Myocyte (in vitro differentiated cells): Measurements from ENCODE around the gene ADGRB3. TPM values are rescaled to one million over a fixed set of nuclear protein-coding genes. Genes with fewer than 3 reads are reported as not detected.
"Not testable (repeated sequence)": the region's sequence is repeated elsewhere in the genome, so short reads cannot be mapped to it uniquely, and the experiment has no call there.

Experiments
- DNase-seq: peaks from one replicate; pipeline ENCODE4 v3.0.0-alpha.2; 2012; ENCODE audit warnings: low read depth
- total RNA-seq: library from RNA; depleted of rRNA; stranded (reverse); fragments of >200 nt; gene quantifications from 2 replicates; pipeline ENCODE4 v1.2.3, GENCODE V29; 2014

The ADGRB3 gene
- total RNA-seq, 1 donor from 2014 or later = 0.13 TPM

DNA sequence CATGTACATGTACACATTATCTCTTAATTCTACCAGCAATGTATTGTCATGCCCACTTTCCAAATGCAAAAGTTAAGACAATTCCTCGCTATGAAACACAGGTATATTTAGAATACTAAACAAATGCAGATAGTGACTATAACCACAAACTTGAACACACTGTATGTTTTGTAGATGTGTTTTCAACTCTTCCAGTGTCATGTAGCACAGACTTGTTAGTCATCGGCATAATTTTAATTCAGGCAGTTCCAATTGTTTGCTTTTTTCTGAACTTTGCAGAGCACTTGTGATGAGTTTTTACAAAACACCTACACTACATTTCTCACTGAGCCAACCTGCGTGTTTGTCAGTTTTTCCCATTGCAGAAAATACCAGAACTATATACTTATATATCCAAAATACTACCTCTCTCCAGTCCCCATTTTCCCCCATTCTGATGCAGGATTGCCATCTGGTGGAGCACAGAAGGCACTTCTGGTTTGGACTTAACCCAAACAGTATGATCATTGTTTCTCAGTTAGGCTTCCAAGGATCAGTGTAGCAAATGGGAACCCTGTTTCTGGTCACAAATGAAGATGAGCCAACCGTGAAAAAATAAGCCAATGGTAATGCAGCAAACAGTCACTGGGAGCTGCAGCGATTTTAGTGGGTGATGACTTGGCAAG is 143.4 kb downstream of the ADGRB3 start:
- DNase-seq = peak; percentile 33

GRCh38 chr6:68779366-68779765 is 144.3 kb downstream of the ADGRB3 start:
- DNase-seq = no peak

- not testable (repeated sequence) for DNase-seq
Measured at GRCh38 chr6:68790128-68790527, 155.0 kb downstream of the ADGRB3 start.

GRCh38 chr6:68814976-68815375 is 179.9 kb downstream of the ADGRB3 start:
- not testable (repeated sequence) for DNase-seq

GRCh38 chr6:68826501-68826900 is 191.4 kb downstream of the ADGRB3 start:
- DNase-seq = no peak

- peak; percentile 13 for DNase-seq
Measured at GRCh38 chr6:68834551-68834950, 199.5 kb downstream of the ADGRB3 start.

DNA sequence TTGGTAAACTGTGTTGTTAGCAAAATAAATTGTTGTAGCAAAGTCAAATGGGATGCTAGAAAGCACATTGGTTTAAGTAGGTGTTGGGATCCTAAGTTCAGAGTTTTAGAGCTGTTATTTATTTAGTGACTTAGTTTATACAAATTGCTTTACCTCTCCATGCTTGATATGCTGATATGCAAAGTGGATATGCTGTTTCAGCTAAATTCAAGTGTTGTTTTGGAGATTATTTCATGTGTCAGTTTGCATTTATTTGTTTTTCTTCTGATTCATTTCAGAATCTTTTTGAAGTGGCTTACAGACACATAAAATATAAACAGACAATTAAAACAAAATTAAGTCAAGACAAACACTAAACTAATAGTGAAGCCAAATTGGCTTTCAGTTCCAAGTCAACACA is 203.5 kb downstream of the ADGRB3 start:
- DNase-seq = no peak

DNA sequence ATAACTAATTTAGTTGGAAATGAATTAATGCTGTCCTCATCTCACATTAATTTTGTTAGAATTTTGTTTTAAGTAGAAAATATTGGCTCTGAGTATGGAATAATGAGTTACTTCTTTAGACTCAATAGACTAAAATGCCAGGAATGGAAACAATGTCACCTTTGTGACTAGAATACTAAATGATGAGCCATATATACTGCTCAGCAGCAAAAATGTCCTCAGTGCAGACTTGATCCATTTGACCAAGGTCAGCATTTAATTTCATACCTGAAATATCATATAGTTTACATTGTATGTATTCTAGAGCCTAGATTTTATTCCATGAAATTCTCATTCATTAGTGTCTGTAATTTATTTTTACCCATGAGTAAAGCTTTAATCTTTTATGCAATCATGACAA is 217.7 kb downstream of the ADGRB3 start:
- DNase-seq = no peak

GRCh38 chr6:68859233-68859632 is 224.2 kb downstream of the ADGRB3 start:
- no peak for DNase-seq

GRCh38 chr6:68868646-68869045 is 233.6 kb downstream of the ADGRB3 start:
- DNase-seq = no peak

- DNase-seq = no peak
Measured at GRCh38 chr6:68873236-68873635, 238.2 kb downstream of the ADGRB3 start.

- DNase-seq = no peak
Measured at GRCh38 chr6:68874747-68875146, 239.7 kb downstream of the ADGRB3 start.

DNA sequence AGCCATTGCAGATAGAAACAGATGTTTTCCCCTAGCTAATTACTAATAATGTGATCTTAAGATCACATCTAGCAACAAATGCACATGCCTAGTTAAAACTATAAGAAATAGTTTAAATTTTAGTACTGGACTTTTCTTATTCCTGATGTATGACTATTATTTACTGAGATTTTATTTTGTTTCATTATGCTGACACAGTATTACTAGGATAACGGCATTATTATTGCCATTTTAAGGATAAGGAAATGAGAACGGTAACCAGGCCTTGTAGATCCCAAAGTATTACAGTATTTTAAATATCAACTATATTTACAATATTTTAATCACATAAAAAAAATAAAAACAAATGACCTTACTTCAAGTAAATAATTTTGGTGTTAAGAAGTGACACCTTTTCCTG is 240.3 kb downstream of the ADGRB3 start:
- no peak for DNase-seq

GRCh38 chr6:68876792-68877493 is 241.9 kb downstream of the ADGRB3 start:
- DNase-seq = peak; percentile 21

DNA sequence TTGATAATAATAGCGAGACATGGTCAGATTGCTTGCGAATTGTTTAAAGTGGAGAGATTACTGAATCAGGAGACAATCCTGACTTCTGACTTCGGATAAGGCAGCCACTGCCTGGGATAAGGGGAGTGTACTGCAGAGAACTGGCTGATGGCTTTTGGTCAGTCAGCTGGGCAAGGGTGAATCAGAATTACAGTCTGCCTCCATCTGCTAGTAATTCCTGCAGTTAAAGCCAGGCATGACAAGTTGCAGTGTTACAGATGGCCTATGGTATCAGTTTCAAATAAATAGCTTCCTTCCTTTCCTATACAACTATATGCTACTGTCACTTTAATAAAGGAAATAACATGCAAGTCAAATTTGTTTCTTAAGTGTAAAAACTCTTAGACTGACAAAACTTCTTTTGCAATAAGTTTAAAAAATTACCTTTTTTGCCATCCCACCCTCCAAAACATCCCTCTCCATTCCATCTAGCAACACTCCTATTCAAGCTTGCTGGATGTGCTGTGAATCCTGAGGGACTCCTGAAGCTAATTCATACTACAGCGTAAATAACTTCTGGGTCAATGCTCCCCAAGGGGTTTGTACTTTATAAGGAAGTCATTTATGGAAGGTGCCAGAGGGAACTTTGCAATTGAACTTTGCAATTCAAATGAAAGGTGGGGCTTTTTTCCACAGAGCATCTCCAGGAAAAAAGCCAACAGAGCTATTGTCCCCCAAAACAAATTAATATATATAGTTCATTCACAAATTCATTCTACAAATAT is 245.2 kb downstream of the ADGRB3 start:
- DNase-seq = peak; percentile 2

- DNase-seq = not testable (repeated sequence)
Measured at GRCh38 chr6:68883325-68883724, 248.2 kb downstream of the ADGRB3 start.

DNA sequence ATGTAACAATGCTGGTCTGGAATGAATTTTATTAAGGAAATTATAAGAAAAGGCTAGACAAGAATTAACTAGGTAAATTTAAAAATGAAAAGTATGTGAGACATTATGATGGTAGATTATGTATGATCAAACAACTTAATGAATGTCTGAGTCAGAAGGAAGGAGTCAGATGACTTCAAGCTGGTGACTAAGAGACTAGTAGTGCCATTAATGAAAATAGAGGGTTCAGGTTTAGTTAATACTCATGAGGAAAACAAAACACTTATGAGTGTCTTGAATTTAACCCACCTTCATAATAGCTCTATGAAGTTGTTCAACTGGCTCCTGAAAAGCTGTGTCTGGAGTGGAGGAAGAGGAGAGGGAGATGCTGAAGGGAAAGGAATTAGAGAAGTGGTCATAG is 256.3 kb downstream of the ADGRB3 start:
- no peak for DNase-seq

- no peak for DNase-seq
Measured at GRCh38 chr6:68892452-68892851, 257.4 kb downstream of the ADGRB3 start.

DNA sequence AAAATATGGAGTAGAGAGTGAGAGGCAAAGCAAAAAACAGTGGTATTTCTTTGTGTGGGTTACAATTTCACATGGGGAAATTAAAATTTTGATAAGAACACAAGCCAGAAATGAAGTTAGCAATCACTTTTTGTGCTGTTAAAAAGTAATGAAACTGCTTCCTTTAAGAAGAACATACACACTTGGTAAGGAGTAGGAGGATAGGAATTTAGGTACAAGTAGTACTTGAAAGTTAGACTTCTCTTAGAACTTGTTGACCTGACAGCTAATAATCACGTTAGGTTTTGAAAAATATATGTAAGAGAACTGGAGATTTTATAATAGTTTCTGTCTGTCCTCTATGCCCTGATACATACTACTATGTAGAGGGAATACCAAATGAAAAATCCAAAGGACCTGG is 260.8 kb downstream of the ADGRB3 start:
- no peak for DNase-seq

DNA sequence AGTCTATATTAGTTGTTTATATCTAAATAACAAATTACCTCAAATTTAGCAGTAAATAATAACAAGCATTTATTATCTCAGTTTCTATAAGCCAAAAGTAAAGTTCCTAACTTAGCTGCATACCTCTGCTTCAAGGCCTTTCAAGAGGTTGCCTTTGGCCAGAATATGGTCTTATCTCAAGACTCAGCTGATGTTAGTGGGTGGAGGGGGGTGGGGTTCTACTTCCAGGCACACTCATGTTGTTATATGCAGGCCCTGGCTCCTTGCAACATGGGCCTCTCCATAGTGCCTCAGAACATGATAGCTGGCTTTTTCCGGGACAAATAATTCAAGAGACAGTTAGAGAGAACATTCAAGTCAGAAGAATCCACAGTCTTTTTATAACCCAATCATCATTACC is 266.0 kb downstream of the ADGRB3 start:
- no peak for DNase-seq

- DNase-seq = no peak
Measured at GRCh38 chr6:68911334-68911733, 276.3 kb downstream of the ADGRB3 start.

- DNase-seq = no peak
Measured at GRCh38 chr6:68911811-68912210, 276.7 kb downstream of the ADGRB3 start.
